HG02623 (cell line): ENCODE data around the gene MYCN.
"Not testable (repeated sequence)": the region's sequence is repeated elsewhere in the genome, so short reads cannot be mapped to it uniquely, and the experiment has no call there.

Experiments used
- ATAC-seq: cut with Tn5 transposase; IDR thresholded peaks from one replicate; pipeline ENCODE4 v1.9.1; 2021; ENCODE audit warnings: moderate library complexity; ENCODE audit not compliant: unreplicated experiment

MYCN gene

GRCh38 chr2:15942711-15943345, 2.5 kb downstream of the MYCN start:
- ATAC-seq = no peak

- ATAC-seq = no peak
Measured at GRCh38 chr2:15943378-15944280, 3.3 kb downstream of the MYCN start.

- no peak for ATAC-seq
Measured at GRCh38 chr2:15944325-15945017, 4.1 kb downstream of the MYCN start.

- ATAC-seq = no peak
Measured at GRCh38 chr2:15945909-15946705, 5.8 kb downstream of the MYCN start.

GRCh38 chr2:15946983-15947382, 6.6 kb downstream of the MYCN start:
- no peak for ATAC-seq

- ATAC-seq = no peak
Measured at GRCh38 chr2:15947431-15947830, 7.1 kb downstream of the MYCN start.

- ATAC-seq = no peak
Measured at GRCh38 chr2:15948704-15948957, 8.3 kb downstream of the MYCN start.

- no peak for ATAC-seq
Measured at GRCh38 chr2:15949126-15949525, 8.8 kb downstream of the MYCN start.

GRCh38 chr2:15949551-15949950, 9.2 kb downstream of the MYCN start:
- ATAC-seq = no peak

- no peak for ATAC-seq
Measured at GRCh38 chr2:15950088-15950952, 10.0 kb downstream of the MYCN start.

- not testable (repeated sequence) for ATAC-seq
Measured at GRCh38 chr2:15951936-15952335, 11.6 kb downstream of the MYCN start.

- ATAC-seq = no peak
Measured at GRCh38 chr2:15952451-15953146, 12.2 kb downstream of the MYCN start.

GRCh38 chr2:15953147-15953630, 12.8 kb downstream of the MYCN start:
- no peak for ATAC-seq

- no peak for ATAC-seq
Measured at GRCh38 chr2:15953891-15954680, 13.7 kb downstream of the MYCN start.

- ATAC-seq = no peak
Measured at GRCh38 chr2:15954761-15955160, 14.4 kb downstream of the MYCN start.

- ATAC-seq = no peak
Measured at GRCh38 chr2:15955232-15955988, 15.1 kb downstream of the MYCN start.

GRCh38 chr2:15956230-15956629, 15.9 kb downstream of the MYCN start:
- ATAC-seq = no peak
